Stromal cell of bone marrow (primary cell): Measurements from ENCODE around the gene CHADL.
"Not testable (repeated sequence)": the region's sequence is repeated elsewhere in the genome, so short reads cannot be mapped to it uniquely, and the experiment has no call there.

ENCODE experiments used
- DNase-seq: peaks from one replicate; pipeline ENCODE4 v3.0.0-alpha.2; 2012; ENCODE audit warnings: low read depth

The CHADL gene, protein sequence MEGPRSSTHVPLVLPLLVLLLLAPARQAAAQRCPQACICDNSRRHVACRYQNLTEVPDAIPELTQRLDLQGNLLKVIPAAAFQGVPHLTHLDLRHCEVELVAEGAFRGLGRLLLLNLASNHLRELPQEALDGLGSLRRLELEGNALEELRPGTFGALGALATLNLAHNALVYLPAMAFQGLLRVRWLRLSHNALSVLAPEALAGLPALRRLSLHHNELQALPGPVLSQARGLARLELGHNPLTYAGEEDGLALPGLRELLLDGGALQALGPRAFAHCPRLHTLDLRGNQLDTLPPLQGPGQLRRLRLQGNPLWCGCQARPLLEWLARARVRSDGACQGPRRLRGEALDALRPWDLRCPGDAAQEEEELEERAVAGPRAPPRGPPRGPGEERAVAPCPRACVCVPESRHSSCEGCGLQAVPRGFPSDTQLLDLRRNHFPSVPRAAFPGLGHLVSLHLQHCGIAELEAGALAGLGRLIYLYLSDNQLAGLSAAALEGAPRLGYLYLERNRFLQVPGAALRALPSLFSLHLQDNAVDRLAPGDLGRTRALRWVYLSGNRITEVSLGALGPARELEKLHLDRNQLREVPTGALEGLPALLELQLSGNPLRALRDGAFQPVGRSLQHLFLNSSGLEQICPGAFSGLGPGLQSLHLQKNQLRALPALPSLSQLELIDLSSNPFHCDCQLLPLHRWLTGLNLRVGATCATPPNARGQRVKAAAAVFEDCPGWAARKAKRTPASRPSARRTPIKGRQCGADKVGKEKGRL

GRCh38 chr22:41240377-41241132 is at the start of gene CHADL:
Gene CHADL (minus strand): TSS chr22:41240931. CDS start chr22:41240881, 50 bp downstream.
- no peak for DNase-seq

- no peak for DNase-seq
Observed at GRCh38 chr22:41289671-41290070, 48.9 kb upstream of the CHADL start.

DNA sequence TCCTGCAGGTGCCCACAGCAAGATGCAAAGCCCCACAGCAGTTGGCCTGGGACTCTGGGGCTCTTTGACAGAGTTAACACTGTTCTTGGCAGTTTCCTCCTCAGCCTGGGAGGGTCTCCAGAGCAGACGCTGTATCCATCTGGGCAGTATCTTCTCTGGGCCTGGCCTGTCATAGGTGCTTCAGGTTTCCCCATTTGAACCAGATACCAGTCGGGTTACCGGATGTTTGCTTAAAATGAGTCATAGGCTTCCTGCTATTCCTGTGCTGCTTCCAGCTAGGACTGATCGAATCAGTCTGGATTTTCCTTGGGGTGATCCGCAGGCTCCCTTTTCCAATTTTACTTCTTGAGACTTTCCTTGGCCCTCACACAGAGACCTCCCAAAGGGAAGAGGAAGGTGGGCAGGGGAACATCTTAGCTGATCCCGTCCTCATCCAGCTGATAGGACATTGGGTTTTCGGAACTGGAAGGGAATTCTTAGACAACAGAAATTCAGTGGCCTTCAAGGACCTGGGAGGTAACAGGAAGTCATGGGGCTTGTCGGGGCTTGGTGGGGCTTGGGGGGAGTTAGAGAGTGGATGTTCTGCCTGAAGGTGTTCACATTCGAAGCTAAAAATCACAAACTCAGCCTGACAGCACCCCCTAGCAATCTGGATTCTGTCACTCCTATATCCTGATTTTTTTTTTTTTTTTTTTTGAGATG is 47.7 kb upstream of the CHADL start:
- no peak for DNase-seq

GRCh38 chr22:41286639-41287091 is 45.9 kb upstream of the CHADL start:
- no peak for DNase-seq

GRCh38 chr22:41285820-41286638 is 45.3 kb upstream of the CHADL start, which contains the start of gene RANGAP1:
Gene RANGAP1 (minus strand): TSS chr22:41286187. CDS start chr22:41281044, 5,143 bp downstream.
- peak; percentile 98 for DNase-seq

GRCh38 chr22:41285441-41285819 is 44.7 kb upstream of the CHADL start:
- DNase-seq, result peak; percentile 65

DNA sequence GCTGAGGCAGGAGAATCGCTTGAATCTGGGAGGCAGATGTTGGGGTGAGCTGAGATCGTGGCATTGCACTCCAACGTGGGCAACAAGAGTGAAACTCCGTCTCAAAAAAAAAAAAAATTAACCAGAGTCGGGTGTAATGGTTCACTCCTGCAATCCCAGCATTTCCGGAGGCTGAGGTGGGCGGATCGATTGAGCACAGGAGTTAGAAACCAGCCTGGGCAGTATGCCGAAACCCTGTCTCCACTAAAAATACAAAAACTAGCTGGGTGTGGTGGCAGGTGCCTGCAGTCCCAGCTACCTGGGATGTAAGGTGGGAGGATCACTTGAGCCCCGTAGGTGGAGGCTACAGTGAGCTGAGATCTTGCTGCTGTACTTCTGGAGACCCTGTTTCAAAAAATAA is 43.7 kb upstream of the CHADL start:
- no peak for DNase-seq

DNA sequence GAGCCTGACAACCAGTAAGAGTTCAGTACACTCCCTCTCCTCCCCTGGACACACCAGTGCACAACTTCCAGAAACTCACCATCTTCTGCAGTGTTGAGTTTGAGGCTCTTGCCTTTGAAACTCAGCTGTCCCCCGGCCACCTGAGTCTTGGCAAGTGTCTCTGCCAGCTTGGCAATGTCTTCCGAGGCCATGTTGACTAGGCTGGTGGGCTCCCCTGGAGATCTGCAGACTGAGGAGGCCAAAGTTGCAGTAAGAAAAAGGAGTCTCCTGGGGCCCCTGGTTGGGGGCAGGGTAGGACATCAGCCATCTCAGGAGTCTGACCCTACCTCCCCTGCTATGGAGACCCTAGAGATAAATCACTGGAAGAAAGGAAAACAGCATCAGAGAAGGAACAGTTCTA is 40.1 kb upstream of the CHADL start:
- no peak for DNase-seq

DNA sequence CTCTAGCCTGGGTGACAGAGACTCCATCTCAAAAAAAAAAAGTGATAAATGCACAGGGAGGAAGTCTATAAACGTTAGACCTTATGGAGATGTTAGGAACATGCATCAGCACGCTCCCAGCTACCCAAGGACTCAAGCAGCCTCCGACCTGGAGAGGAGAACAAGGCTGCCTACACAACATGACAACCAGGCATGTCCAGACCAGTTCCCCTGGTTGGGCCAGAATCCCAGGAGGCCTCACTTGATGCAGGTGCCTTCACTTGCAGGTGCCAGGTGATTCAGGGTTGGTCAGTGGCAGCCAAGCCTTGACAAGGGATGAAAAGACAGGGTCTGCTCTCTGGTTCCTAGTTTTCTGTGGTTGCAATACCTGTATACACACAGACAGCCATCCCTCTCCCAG is 39.3 kb upstream of the CHADL start:
- DNase-seq, result no peak

DNA sequence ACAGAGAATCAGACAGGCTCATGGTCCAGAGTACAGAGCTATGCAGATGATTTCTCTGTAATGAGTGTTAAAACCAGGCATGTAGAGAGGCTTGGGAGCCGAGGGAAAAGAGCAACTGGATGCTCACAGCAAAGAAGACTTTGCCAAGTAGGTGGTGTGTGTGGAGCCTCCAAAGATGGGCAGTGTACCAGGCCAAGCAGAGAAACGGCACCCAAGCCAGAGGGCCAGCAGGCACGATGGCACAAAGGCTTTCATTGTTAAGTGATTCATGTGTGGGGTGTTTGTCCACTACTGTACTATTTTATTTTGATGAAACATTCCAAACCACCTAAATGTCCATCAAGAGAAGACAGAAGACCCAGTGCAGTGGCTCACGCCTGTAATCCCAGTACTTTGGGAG is 34.1 kb upstream of the CHADL start:
- DNase-seq, result no peak

DNA sequence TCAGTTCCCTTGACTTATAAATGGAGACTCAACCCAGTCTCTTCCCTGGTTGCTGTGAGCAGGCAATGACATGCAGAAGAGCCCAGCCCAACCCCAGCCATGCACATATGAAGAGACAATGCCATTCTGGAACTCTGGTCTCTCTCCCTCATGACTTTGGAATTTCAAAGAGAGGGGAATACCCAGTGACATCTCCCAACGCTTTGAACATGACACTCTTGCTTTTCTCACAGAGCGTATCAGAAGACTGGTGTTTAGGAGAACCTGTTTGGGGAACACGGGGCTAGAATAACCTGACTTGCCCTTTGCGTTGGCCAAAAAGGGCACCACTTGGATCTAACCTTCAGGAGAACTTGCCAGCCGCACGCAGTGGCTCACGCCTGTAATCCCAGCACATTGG is 32.4 kb upstream of the CHADL start:
- no peak for DNase-seq

- DNase-seq, result no peak
Observed at GRCh38 chr22:41271787-41272186, 31.1 kb upstream of the CHADL start.

DNA sequence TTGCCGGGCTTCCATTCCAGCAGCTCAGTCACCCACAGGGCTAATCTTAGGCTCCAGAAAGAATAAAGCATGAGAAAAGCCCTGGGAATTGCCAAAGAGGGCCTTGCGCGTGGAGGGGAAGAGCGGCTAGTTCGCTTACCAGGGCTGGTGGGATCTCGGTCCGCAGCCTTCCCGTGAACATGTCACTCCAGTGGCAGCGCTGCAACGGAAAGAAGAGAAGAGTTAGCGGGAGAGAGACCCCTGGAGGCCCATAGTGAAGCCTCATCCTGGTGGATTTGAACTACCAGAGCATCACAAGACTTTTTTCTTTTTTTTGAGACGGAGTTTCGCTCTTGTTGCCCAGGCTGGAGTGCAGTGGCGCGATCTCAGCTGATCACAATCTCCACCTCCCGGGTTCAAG is 27.2 kb upstream of the CHADL start:
- DNase-seq, result no peak

GRCh38 chr22:41264408-41264941 is 23.7 kb upstream of the CHADL start:
- DNase-seq, result no peak

DNA sequence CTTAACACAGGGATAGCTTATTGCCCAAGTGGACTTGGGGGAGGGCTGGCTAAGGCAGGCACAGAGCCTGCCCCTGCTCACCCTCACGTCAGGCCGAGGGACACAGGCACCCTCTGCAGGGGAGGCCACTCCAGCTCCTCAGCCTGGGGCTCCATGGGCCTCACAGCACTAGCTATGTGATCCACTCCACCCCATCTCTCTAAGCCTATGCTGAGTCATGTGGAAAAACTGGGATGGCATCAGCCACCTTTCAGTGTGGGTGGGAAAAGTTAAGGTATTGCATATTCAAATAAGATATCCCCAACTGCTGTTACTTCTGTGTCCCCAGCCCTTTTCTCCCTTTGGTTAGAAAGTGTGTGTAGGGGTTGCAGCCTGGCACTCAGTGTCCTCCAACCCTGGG is 23.0 kb upstream of the CHADL start:
- no peak for DNase-seq

DNA sequence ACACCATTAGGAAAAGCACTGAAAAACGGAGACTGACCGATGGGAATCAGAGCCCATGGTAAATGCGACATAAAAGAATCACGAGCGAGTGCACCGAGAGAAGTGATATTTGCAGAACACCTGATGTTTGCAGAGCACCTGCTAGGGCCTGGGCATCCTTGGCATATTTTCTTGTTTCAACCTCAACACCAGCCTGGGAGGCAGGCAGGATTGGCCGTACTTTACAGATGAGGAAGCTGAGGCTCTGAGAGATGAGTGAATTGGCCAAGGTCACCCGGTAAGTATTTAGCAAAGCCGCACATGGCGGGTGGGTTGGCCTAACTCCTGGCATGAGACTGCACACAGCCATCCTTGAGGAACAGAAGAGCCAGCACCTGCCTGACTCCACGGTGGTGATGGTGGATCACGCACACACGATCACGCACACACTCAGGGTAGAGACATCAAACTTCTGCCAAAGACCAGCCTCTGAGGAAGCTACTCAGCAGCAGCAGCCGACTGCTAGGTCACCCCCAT is 21.6 kb upstream of the CHADL start:
- no peak for DNase-seq

- DNase-seq, result no peak
Observed at GRCh38 chr22:41261541-41262249, 21.0 kb upstream of the CHADL start.

DNA sequence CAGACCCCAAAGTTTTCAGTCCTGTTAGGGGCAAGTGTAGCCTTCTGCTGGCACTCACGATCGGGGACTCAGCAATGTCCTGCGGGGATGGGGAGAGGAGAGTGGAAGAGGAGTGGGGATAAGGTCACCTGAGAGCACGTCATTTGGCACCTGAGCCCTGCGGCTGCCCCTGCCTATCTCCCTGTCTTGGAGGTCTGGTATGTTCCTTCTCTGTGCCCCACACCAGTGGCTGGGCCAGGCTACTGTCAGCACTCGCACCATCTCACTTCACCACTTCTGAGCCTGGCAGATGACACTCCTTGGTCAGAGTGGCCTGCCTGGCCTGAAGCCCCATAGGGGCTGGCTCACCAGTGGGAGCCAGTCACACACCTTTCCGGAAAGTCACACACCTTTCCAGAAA is 20.1 kb upstream of the CHADL start:
- DNase-seq, result no peak

DNA sequence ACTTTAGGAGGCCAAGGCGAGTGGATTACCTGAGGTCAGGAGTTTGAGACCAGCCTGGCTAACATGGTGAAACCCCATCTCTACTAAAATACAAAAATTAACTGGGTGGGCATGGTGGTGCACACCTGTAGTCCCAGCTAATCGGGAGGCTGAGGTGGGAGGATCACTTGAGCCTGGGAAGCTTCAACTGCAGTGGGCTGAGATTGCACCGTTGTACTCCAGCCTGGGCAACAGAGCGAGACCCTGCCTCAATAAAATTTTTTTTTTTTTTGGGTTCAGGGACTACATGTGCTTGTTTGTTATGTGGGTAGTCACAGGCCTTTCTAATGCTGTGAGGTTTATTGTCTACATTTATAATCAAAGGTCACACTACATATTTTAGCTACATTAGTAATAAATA is 19.0 kb upstream of the CHADL start:
- DNase-seq, result not testable (repeated sequence)

DNA sequence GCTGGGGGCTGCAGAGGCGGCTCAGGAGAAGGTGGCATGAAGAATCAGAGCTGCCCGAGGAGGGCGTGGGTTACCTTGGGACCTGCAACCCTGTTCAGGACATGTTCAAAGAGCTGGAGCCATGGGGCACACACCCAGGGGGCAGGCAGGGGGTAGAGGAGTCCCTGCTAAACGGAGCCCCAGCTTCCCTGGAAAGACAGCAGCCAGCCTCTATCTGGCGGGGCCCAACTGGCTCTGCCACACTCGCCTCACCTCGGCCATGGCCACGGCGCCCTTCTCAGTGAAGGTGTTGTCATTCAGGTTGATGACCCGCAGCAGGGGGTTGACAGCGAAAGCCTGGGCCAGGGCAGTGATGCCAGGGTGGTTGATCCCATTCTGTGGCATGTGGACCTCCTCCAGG is 17.0 kb upstream of the CHADL start:
- no peak for DNase-seq
